GM12878 (cell line): ENCODE results near the gene UBE2G2. TPM values are rescaled to one million over a fixed set of nuclear protein-coding genes. Genes with fewer than 3 reads are reported as not detected.

ENCODE experiments used
- ATAC-seq: fragments of 200-7000 bp; cut with Tn5 transposase; 3 replicates; pipeline ENCODE4 v1.9.1; 2020; ENCODE audit warnings: mild to moderate bottlenecking, moderate library complexity
- BruUV-seq: library from RNA; stranded (reverse); fragments of 400-500 nt; replicated peaks from 2 replicates; lab custom pipeline; 2021; lab: Mats Ljungman, UMichigan
- CTCF ChIA-PET: fragments of 300-600 bp; sonication (Branson Sonifier 250); formaldehyde crosslinking; extraction: SDS; loops from one replicate; lab custom pipeline; 2021; ENCODE audit warnings: inconsistent platforms; lab: Yijun Ruan, JAX
- POLR2A ChIA-PET: fragments of 350-600 bp; formaldehyde crosslinking; extraction: SDS; loops from one replicate; lab custom pipeline; 2021; ENCODE audit warnings: inconsistent platforms; lab: Charles Lee
- RAD21 ChIA-PET: fragments of 300-600 bp; sonication (Branson Sonifier 250); formaldehyde crosslinking; loops from one replicate; lab custom pipeline; 2023; ENCODE audit warnings: antibody characterized with exemption; ENCODE audit not compliant: unreplicated experiment; lab: Charles Lee
- SMC1A ChIA-PET: fragments of 300-600 bp; sonication (Branson Sonifier 250); formaldehyde crosslinking; loops from one replicate; lab custom pipeline; 2023; ENCODE audit not compliant: unreplicated experiment, uncharacterized antibody; lab: Charles Lee
- DNase-seq: peaks from one replicate; pipeline ENCODE4 v3.0.0-alpha.2; 2011; ENCODE audit warnings: low read depth, low spot score
- FAIRE-seq: peaks from 3 replicates; lab custom pipeline; 2011; peaks lifted over from hg19 to GRCh38; lab: Jason Lieb, UNC
- H2AFZ ChIP-seq: 2 replicates; pipeline ENCODE4 v1.6.0; 2011; ENCODE audit warnings: low read depth, low read length, control low read depth; ENCODE audit not compliant: control insufficient read depth
- H3K27ac ChIP-seq: 2 replicates; pipeline ENCODE4 v1.5.1; 2011; ENCODE audit warnings: control low read depth; ENCODE audit not compliant: control insufficient read depth, insufficient read depth
- H3K27me3 ChIP-seq, 2 experiments: replicated peaks in 1 of 2; 2 replicates each; pipeline versions ENCODE4 v1.6.0 to v1.6.1; 2011; ENCODE audit warnings: low read length in 1 of 2; ENCODE audit not compliant: control insufficient read depth in 2 of 2, insufficient read depth in 2 of 2
- H3K36me3 ChIP-seq, 2 experiments: 2 replicates each; pipeline ENCODE4 v1.5.1; 2011; ENCODE audit warnings: low read length in 1 of 2; ENCODE audit not compliant: control insufficient read depth in 2 of 2, insufficient read depth in 2 of 2
- H3K4me1 ChIP-seq: 2 replicates; pipeline ENCODE4 v1.6.1; 2011; ENCODE audit warnings: mild to moderate bottlenecking, low read length, moderate library complexity, mixed read lengths; ENCODE audit not compliant: control insufficient read depth, insufficient read depth
- H3K4me2 ChIP-seq: 2 replicates; pipeline ENCODE4 v1.6.0; 2011; ENCODE audit warnings: control low read depth; ENCODE audit not compliant: control insufficient read depth, insufficient read depth
- H3K4me3 ChIP-seq: fragments of 200-600 bp; sonication (generic); 2 replicates; pipeline ENCODE4 v1.5.1; 2016
- H3K79me2 ChIP-seq: 2 replicates; pipeline ENCODE4 v1.6.0; 2011; ENCODE audit warnings: low read length; ENCODE audit not compliant: control insufficient read depth, insufficient read depth
- H3K9ac ChIP-seq: 2 replicates; pipeline ENCODE4 v1.8.0; 2011; ENCODE audit warnings: low read length, control low read depth, mixed read lengths; ENCODE audit not compliant: control insufficient read depth, insufficient read depth
- H3K9me3 ChIP-seq: replicated peaks from 3 replicates; pipeline ENCODE4 v1.5.1; 2011; ENCODE audit warnings: mild to moderate bottlenecking, low read length; ENCODE audit not compliant: control insufficient read depth, insufficient read depth
- H4K20me1 ChIP-seq: 2 replicates; pipeline ENCODE4 v1.6.0; 2011; ENCODE audit not compliant: control insufficient read depth, insufficient read depth
- ELK1 ChIP-seq: IDR thresholded peaks from 2 replicates; pipeline ENCODE4 v1.6.1; 2012; ENCODE audit warnings: low read depth, low read length, improper control_type of control experiment
- ETV6 ChIP-seq, 2 experiments: fragments of 450-650 bp in 1 of 2; IDR thresholded peaks in 1 of 2; conservative IDR thresholded peaks in 1 of 2; 2 replicates each; pipeline ENCODE4 v1.6.1; 2014; ENCODE audit warnings: antibody characterized with exemption in 1 of 2, borderline replicate concordance in 1 of 2, low read depth in 1 of 2, mild to moderate bottlenecking in 1 of 2, moderate library complexity in 1 of 2
- GABPA ChIP-seq: IDR thresholded peaks from 2 replicates; pipeline ENCODE4 v1.6.1; 2014; ENCODE audit warnings: antibody characterized with exemption, low read depth, mild to moderate bottlenecking, inconsistent platforms
- MYC ChIP-seq: IDR thresholded peaks from 2 replicates; pipeline ENCODE4 v1.6.1; 2011; ENCODE audit warnings: mild to moderate bottlenecking, low read length, moderate library complexity, inconsistent platforms; ENCODE audit not compliant: insufficient read depth, insufficient replicate concordance, insufficient read length, severe bottlenecking
- NFYA ChIP-seq: IDR thresholded peaks from 2 replicates; pipeline ENCODE4 v1.6.1; 2011; ENCODE audit warnings: low read depth, mild to moderate bottlenecking, low read length, improper control_type of control experiment, borderline replicate concordance
- RUNX3 ChIP-seq: IDR thresholded peaks from 2 replicates; pipeline ENCODE4 v1.6.1; 2012; ENCODE audit warnings: low read length, inconsistent platforms
- SIX5 ChIP-seq: IDR thresholded peaks from 2 replicates; pipeline ENCODE4 v1.6.1; 2011; ENCODE audit warnings: mild to moderate bottlenecking, low read depth, low read length, moderate library complexity; ENCODE audit not compliant: severe bottlenecking
- SUPT20H ChIP-seq: IDR thresholded peaks from 2 replicates; pipeline ENCODE4 v1.6.1; 2011; ENCODE audit warnings: low read depth, mild to moderate bottlenecking, low read length, moderate library complexity, borderline replicate concordance; ENCODE audit not compliant: control insufficient read depth
- USF1 ChIP-seq: IDR thresholded peaks from 2 replicates; pipeline ENCODE4 v1.6.1; 2011; ENCODE audit warnings: borderline replicate concordance, low read depth, mild to moderate bottlenecking, moderate library complexity, mixed read lengths, low read length; ENCODE audit not compliant: insufficient read depth; ENCODE audit errors: extremely low read length
- WGBS: methylation state at CpG from one replicate; pipeline ENCODE4 v1.1.6; 2016; ENCODE audit warnings: low lambda C conversion rate; ENCODE audit not compliant: insufficient replicate concordance, insufficient coverage; ENCODE audit errors: missing lambda C conversion rate; 5-methylcytosine and 5-hydroxymethylcytosine counted together
- in situ Hi-C: fragments of 300-500 bp; cut with MboI; formaldehyde crosslinking; loops from 9 replicates; pipeline ENCODE4 v1.14.3; 2018; ENCODE audit warnings: mixed read lengths
- intact Hi-C: fragments of 100-400 bp; cut with micrococcal nuclease; formaldehyde crosslinking; loops from one replicate; pipeline ENCODE4 v1.14.2; 2022; ENCODE audit not compliant: unreplicated experiment
- polyA plus RNA-seq, 11 experiments: library from polyadenylated mRNA; depleted of rRNA in 4 of 11; unstranded in 6 of 11; stranded (reverse) in 5 of 11; fragments of >200 nt; fragmentation: Nextera tagmentation in 4 of 11; fragmentation: Illumina TruSeq in 1 of 11; extraction: Ambion mirVana in 4 of 11; extraction: Trizol in 1 of 11; gene quantifications; 1 replicate in 1 of 11; 2 replicates in 10 of 11; pipeline versions ENCODE4 v1.2.1 to v1.2.3, GENCODE V29; 2011 to 2016; ENCODE audit warnings: inconsistent platforms in 2 of 11, missing spikeins in 2 of 11, low read depth in 1 of 11
- total RNA-seq, 4 experiments: library from RNA; depleted of rRNA in 3 of 4; stranded (reverse); fragments of >200 nt in 3 of 4; fragmentation: Illumina TruSeq in 1 of 4; extraction: Trizol in 1 of 4; gene quantifications; 2 replicates each; pipeline versions ENCODE4 v1.2.1 to v1.2.3, GENCODE V29; 2013 to 2021
- TF ChIP-seq, protein P1 (sequence below): fragments of 450-650 bp; IDR thresholded peaks from 2 replicates; pipeline ENCODE4 v1.6.1; 2017; ENCODE audit warnings: low read depth, mild to moderate bottlenecking, moderate library complexity

Gene UBE2G2
- total and polyA plus RNA-seq, 10 of the 15 experiments (the other 5 are each of a cell fraction or from before 2014, with no cell fraction given) = 27.0 to 139 (median 75.9) TPM

GRCh38 chr21:44753357-44753756, 48.3 kb downstream of the UBE2G2 start:
- ChIA-PET CTCF (interaction anchor here (1.8 kb wide), 1 partner anchor 11 kb away, joined by 5 read pairs; no protein-coding TSS in a partner anchor), POLR2A (no interaction called here), SMC1A (interaction anchor here (0.8 kb wide), 1 partner anchor 11 kb away, joined by 5 read pairs; no protein-coding TSS in a partner anchor), RAD21 (no interaction called here)
- no peak for TF ChIP-seq ETV6 (conservative IDR thresholded peaks at IDR 0.05 in 1 of 2, IDR thresholded peaks at IDR 0.05 in 1 of 2; ENCODE audit: borderline replicate concordance in 1 of 2, low read depth in 1 of 2)
- no peak for TF ChIP-seq GABPA
- TF ChIP-seq ELK1 = no peak
- TF ChIP-seq RUNX3 = no peak
- TF ChIP-seq, protein P1, sequence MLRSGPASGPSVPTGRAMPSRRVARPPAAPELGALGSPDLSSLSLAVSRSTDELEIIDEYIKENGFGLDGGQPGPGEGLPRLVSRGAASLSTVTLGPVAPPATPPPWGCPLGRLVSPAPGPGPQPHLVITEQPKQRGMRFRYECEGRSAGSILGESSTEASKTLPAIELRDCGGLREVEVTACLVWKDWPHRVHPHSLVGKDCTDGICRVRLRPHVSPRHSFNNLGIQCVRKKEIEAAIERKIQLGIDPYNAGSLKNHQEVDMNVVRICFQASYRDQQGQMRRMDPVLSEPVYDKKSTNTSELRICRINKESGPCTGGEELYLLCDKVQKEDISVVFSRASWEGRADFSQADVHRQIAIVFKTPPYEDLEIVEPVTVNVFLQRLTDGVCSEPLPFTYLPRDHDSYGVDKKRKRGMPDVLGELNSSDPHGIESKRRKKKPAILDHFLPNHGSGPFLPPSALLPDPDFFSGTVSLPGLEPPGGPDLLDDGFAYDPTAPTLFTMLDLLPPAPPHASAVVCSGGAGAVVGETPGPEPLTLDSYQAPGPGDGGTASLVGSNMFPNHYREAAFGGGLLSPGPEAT = no peak
- no peak for TF ChIP-seq SIX5
- no peak for TF ChIP-seq MYC
- TF ChIP-seq SUPT20H = no peak
- no peak for TF ChIP-seq NFYA
- no peak for TF ChIP-seq USF1
- Histone ChIP-seq H3K9me3 (no peaks in the 10 kb centered on the region; the same call in 2 of the 3 replicates), H3K9ac (no peak overlapping the region), H4K20me1 (no peaks in the 10 kb centered on the region), H3K79me2 (no peaks in the 10 kb centered on the region), H3K27ac (no peak overlapping the region), H3K27me3 (no peaks in the 10 kb centered on the region), H3K4me1 (no peaks in the 10 kb centered on the region), H3K4me3 (no peak overlapping the region), H3K4me2 (no peak overlapping the region), H3K36me3 (no peaks in the 10 kb centered on the region), H2AFZ (no peak overlapping the region)
- ATAC-seq (no peak), DNase-seq (no peak), FAIRE-seq (no peak)
- in situ Hi-C loops (no loop called here), intact Hi-C loops (no loop called here)
- BruUV-seq = no TSS peak
- WGBS = 54% methylated on average over 19 of the region's 19 CpGs
